SK-N-SH (cell line): ENCODE results near the gene CPLX1. TPM values are rescaled to one million over a fixed set of nuclear protein-coding genes. Genes with fewer than 3 reads are reported as not detected.
"Not testable (repeated sequence)": the region's sequence is repeated elsewhere in the genome, so short reads cannot be mapped to it uniquely, and the experiment has no call there.

Experiments used
- CTCF ChIA-PET: fragments of 300-600, 350-600 bp; formaldehyde crosslinking; extraction: SDS; loops from one replicate; lab custom pipeline; 2021; lab: Yijun Ruan, JAX
- POLR2A ChIA-PET: fragments of 350-600 bp; sonication (Branson Sonifier 250); formaldehyde crosslinking; extraction: SDS; loops from one replicate; lab custom pipeline; 2020; ENCODE audit warnings: antibody characterized with exemption, inconsistent platforms; lab: Yijun Ruan, JAX
- DNase-seq: peaks from one replicate; pipeline ENCODE4 v3.0.0; 2012
- H2AFZ ChIP-seq: fragments of 200-600 bp; sonication (generic); 2 replicates; pipeline ENCODE4 v1.8.1; 2016; ENCODE audit warnings: antibody characterized with exemption, mild to moderate bottlenecking, low read depth
- H3F3A ChIP-seq: fragments of 200-600 bp; sonication (generic); replicated peaks from 2 replicates; pipeline ENCODE3; 2016; ENCODE audit warnings: antibody characterized with exemption, mild to moderate bottlenecking; ENCODE audit not compliant: insufficient read depth
- H3K27ac ChIP-seq, 2 experiments: fragments of 200-500 bp in 1 of 2; fragments of 200-600 bp in 1 of 2; sonication (Bioruptor generic) in 1 of 2; sonication (generic), shearing (Covaris generic) in 1 of 2; 2 replicates each; pipeline versions ENCODE4 v1.5.1 to v1.6.1; 2014 to 2016; ENCODE audit warnings: low read depth in 2 of 2, inconsistent platforms in 1 of 2, low read length in 1 of 2, mild to moderate bottlenecking in 1 of 2, mixed read lengths in 1 of 2
- H3K27me3 ChIP-seq: fragments of 200-600 bp; sonication (generic), shearing (Covaris generic); 2 replicates; pipeline ENCODE4 v1.6.1; 2016; ENCODE audit warnings: mixed run types; ENCODE audit not compliant: insufficient read depth
- H3K36me3 ChIP-seq, 2 experiments: fragments of 200-500 bp in 1 of 2; fragments of 200-600 bp in 1 of 2; sonication (Bioruptor generic) in 1 of 2; sonication (generic) in 1 of 2; replicated peaks in 1 of 2; 2 replicates each; pipeline versions ENCODE3 to v1.5.1; 2014 to 2016; ENCODE audit warnings: low read length in 1 of 2, mild to moderate bottlenecking in 1 of 2; ENCODE audit not compliant: insufficient read depth in 2 of 2, control insufficient read depth in 1 of 2
- H3K4me1 ChIP-seq, 2 experiments: fragments of 200-500 bp in 1 of 2; fragments of 200-600 bp in 1 of 2; sonication (Bioruptor generic) in 1 of 2; sonication (generic), shearing (Covaris generic) in 1 of 2; 2 replicates each; pipeline versions ENCODE4 v1.5.1 to v1.6.1; 2014 to 2016; ENCODE audit warnings: low read depth in 1 of 2, low read length in 1 of 2, mixed run types in 1 of 2; ENCODE audit not compliant: insufficient read depth in 2 of 2, control insufficient read depth in 1 of 2
- H3K4me2 ChIP-seq: fragments of 200-600 bp; sonication (generic), shearing (Covaris generic); 2 replicates; pipeline ENCODE4 v1.6.1; 2017; ENCODE audit warnings: mixed run types
- H3K4me3 ChIP-seq, 2 experiments: fragments of 200-500 bp in 1 of 2; fragments of 200-600 bp in 1 of 2; sonication (Bioruptor generic) in 1 of 2; sonication (generic), shearing (Covaris generic) in 1 of 2; 2 replicates each; pipeline versions ENCODE4 v1.5.1 to v1.8.1; 2014 to 2016; ENCODE audit warnings: low read depth in 2 of 2, inconsistent platforms in 1 of 2, low read length in 1 of 2, mild to moderate bottlenecking in 1 of 2, mixed read lengths in 1 of 2, moderate library complexity in 1 of 2
- H3K79me2 ChIP-seq: fragments of 200-600 bp; sonication (generic); 2 replicates; pipeline ENCODE4 v1.8.1; 2017; ENCODE audit warnings: mild to moderate bottlenecking; ENCODE audit not compliant: insufficient read depth
- H3K9ac ChIP-seq: fragments of 200-600 bp; sonication (generic); 2 replicates; pipeline ENCODE4 v1.6.1; 2017; ENCODE audit warnings: mixed run types
- H3K9me2 ChIP-seq: fragments of 200-600 bp; sonication (generic); 2 replicates; pipeline ENCODE4 v1.6.1; 2017; ENCODE audit warnings: mixed run types
- H3K9me3 ChIP-seq: fragments of 200-600 bp; sonication (generic); 2 replicates; pipeline ENCODE4 v1.6.1; 2017; ENCODE audit warnings: mixed run types, mild to moderate bottlenecking, moderate library complexity
- H4K20me1 ChIP-seq: fragments of 200-600 bp; sonication (generic); 2 replicates; pipeline ENCODE4 v1.6.1; 2017; ENCODE audit warnings: mild to moderate bottlenecking, mixed run types; ENCODE audit not compliant: insufficient read depth
- ELF1 ChIP-seq: IDR thresholded peaks from 2 replicates; pipeline ENCODE4 v1.4.0; 2012
- EP300 ChIP-seq, 2 experiments: IDR thresholded peaks; 2 replicates each; pipeline versions ENCODE4 v1.4.0 to v1.6.1; 2012; ENCODE audit warnings: borderline replicate concordance in 1 of 2, low read depth in 1 of 2, low read length in 1 of 2
- EZH2phosphoT487 ChIP-seq: fragments of 200-600 bp; sonication (generic); IDR thresholded peaks from 2 replicates; pipeline ENCODE4 v1.6.1; 2017; ENCODE audit warnings: low read depth, mixed run types, mild to moderate bottlenecking, antibody characterized with exemption, moderate library complexity, borderline replicate concordance
- FOXJ3 ChIP-seq: sonication (generic); formaldehyde crosslinking; IDR thresholded peaks from 2 replicates; pipeline ENCODE4 v1.5.1; 2020; ENCODE audit warnings: mild to moderate bottlenecking, missing genetic modification reagents
- GABPA ChIP-seq: IDR thresholded peaks from 2 replicates; pipeline ENCODE4 v1.4.0; 2012; ENCODE audit warnings: low read depth, mild to moderate bottlenecking
- MEF2A ChIP-seq: IDR thresholded peaks from 2 replicates; pipeline ENCODE4 v1.4.0; 2012; ENCODE audit warnings: low read depth, borderline replicate concordance
- MXI1 ChIP-seq: IDR thresholded peaks from 2 replicates; pipeline ENCODE4 v1.6.1; 2012; ENCODE audit warnings: mild to moderate bottlenecking, low read depth, low read length, improper control_type of control experiment
- PBX3 ChIP-seq: IDR thresholded peaks from 2 replicates; pipeline ENCODE4; 2012
- RAD21 ChIP-seq: IDR thresholded peaks from 2 replicates; pipeline ENCODE4 v1.6.1; 2012; ENCODE audit warnings: mild to moderate bottlenecking, low read length
- RXRA ChIP-seq: IDR thresholded peaks from 2 replicates; pipeline ENCODE4 v1.4.0; 2012; ENCODE audit warnings: low read depth, mild to moderate bottlenecking, borderline replicate concordance
- SIN3A ChIP-seq: IDR thresholded peaks from 2 replicates; pipeline ENCODE4 v1.6.1; 2012; ENCODE audit warnings: low read depth, mild to moderate bottlenecking, low read length, moderate library complexity, borderline replicate concordance
- SMC3 ChIP-seq: IDR thresholded peaks from 2 replicates; pipeline ENCODE4 v1.6.1; 2012; ENCODE audit warnings: low read depth, low read length, improper control_type of control experiment
- TAF1 ChIP-seq: IDR thresholded peaks from 2 replicates; pipeline ENCODE4 v1.6.1; 2012; ENCODE audit warnings: low read depth, mild to moderate bottlenecking, low read length, moderate library complexity, borderline replicate concordance
- TCF12 ChIP-seq: IDR thresholded peaks from 2 replicates; pipeline ENCODE4 v1.4.0; 2012
- TEAD4 ChIP-seq: IDR thresholded peaks from 2 replicates; pipeline ENCODE4 v1.4.0; 2012; ENCODE audit warnings: mild to moderate bottlenecking, borderline replicate concordance; ENCODE audit not compliant: insufficient read depth
- ZBTB33 ChIP-seq: IDR thresholded peaks from 2 replicates; pipeline ENCODE4 v1.4.0; 2012; ENCODE audit warnings: low read depth, borderline replicate concordance
- WGBS: methylation state at CpG from one replicate; pipeline ENCODE4 v1.1.6; 2017; ENCODE audit warnings: low lambda C conversion rate; 5-methylcytosine and 5-hydroxymethylcytosine counted together
- polyA plus RNA-seq, 3 experiments: library from polyadenylated mRNA; depleted of rRNA; stranded (reverse); fragments of >200 nt; gene quantifications; 2 replicates each; pipeline ENCODE4 v1.2.3, GENCODE V29; 2012

Gene CPLX1
- polyA plus RNA-seq, 1 of the 3 experiments (the other 2 are of a cell fraction) = 0.56 TPM

GRCh38 chr4:754221-755120 lies 71.5 kb downstream of the CPLX1 start:
- H3K4me1 ChIP-seq = peaks cover 6 to 8% of the 10 kb centered on the region in 2 experiments; a peak in 2 of 4 replicates
- H3K4me3 ChIP-seq = no peak overlapping the region
- 95% methylated on average over 22 of the region's 32 CpGs for WGBS
- H3K27ac ChIP-seq = no peak overlapping the region
- no peak overlapping the region for H2AFZ ChIP-seq
- H3K4me2 ChIP-seq = no peak overlapping the region
- no peak overlapping the region for H3K9ac ChIP-seq
- H3K36me3 ChIP-seq = peaks cover 22 to 32% of the 10 kb centered on the region in 2 experiments
- no peak for DNase-seq
- POLR2A ChIA-PET = no interaction called here
- peaks cover 26% of the 10 kb centered on the region for H3K79me2 ChIP-seq
- H3K9me2 ChIP-seq = no peaks in the 10 kb centered on the region
- no peaks in the 10 kb centered on the region for H3K9me3 ChIP-seq
- peaks cover 19% of the 10 kb centered on the region; the same call in 1 of the 2 replicates for H4K20me1 ChIP-seq
- no peak for TF ChIP-seq TAF1
- TF ChIP-seq GABPA = no peak
- no peak for TF ChIP-seq ELF1
- TF ChIP-seq EP300 (IDR thresholded peaks at IDR 0.05; ENCODE audit: borderline replicate concordance in 1 of 2, low read depth in 1 of 2, low read length in 1 of 2) = no peak
- TF ChIP-seq SMC3 = no peak
- no peak for TF ChIP-seq RXRA
- TF ChIP-seq ZBTB33 = no peak
- TF ChIP-seq MEF2A = no peak
- TF ChIP-seq FOXJ3 = no peak
- no peak for TF ChIP-seq MXI1
- no peak for TF ChIP-seq EZH2phosphoT487
- TF ChIP-seq TEAD4 = no peak
- no peak for TF ChIP-seq RAD21
- TF ChIP-seq SIN3A = no peak
- TF ChIP-seq TCF12 = no peak
- TF ChIP-seq PBX3 = no peak
- TF ChIP-seq, all 33 proteins: peak for 0
- CTCF ChIA-PET = interaction anchor here (0.5 to 2.0 kb wide), 4 partner anchors 12 to 80 kb away, joined by 3 to 10 read pairs (median 4); no protein-coding TSS in a partner anchor
- Histone ChIP-seq H3K27me3 (no peaks in the 10 kb centered on the region), H3F3A (no peaks in the 10 kb centered on the region)

- H3K4me2 ChIP-seq, H3K9me2 ChIP-seq, H3K27ac ChIP-seq, H3F3A ChIP-seq, H3K9ac ChIP-seq, POLR2A ChIA-PET, H3K4me1 ChIP-seq, H3K9me3 ChIP-seq, H3K4me3 ChIP-seq, DNase-seq, H3K27me3 ChIP-seq, H2AFZ ChIP-seq: not testable (repeated sequence)
- 98% methylated on average over 13 of the region's 13 CpGs for WGBS
- Histone ChIP-seq H3K36me3 (peaks cover 30 to 39% of the 10 kb centered on the region in 2 experiments), H3K79me2 (peaks cover 38% of the 10 kb centered on the region), H4K20me1 (peaks cover 19% of the 10 kb centered on the region; the same call in 1 of the 2 replicates)
- CTCF ChIA-PET = interaction anchor here (2.0 to 3.1 kb wide), 2 partner anchors 10 to 11 kb away, joined by 10 to 26 read pairs; no protein-coding TSS in a partner anchor
These were observed 72.7 kb downstream of the CPLX1 start for GRCh38 chr4:753186-753585.
